ENCODE measurements around the gene UGT3A1. TPM values are rescaled to one million over a fixed set of nuclear protein-coding genes. Genes with fewer than 3 reads are reported as not detected.
"Not testable (repeated sequence)": the region's sequence is repeated elsewhere in the genome, so short reads cannot be mapped to it uniquely, and the experiment has no call there.

The UGT3A1 gene
- total RNA-seq, 4 donors from 2014 or later = 0.23 TPM; not detected in 3

- TF ChIP-seq POLR2A (IDR thresholded peaks at IDR 0.05) (no peak), CTCF (IDR thresholded peaks at IDR 0.05) (no peak)
- no peak overlapping the region for H3K4me3 ChIP-seq (ENCODE audit: low read depth, poor library complexity, severe bottlenecking)
- no peak for DNase-seq (ENCODE audit: low spot score in 2 of 2)
- intact Hi-C loops (cut with DNase I; ENCODE audit: low total_unique reads) = no loop called here
Measured at GRCh38 chr5:35979715-35980114, 11.5 kb downstream of the UGT3A1 start.

GRCh38 chr5:35976859-35977258 lies 14.3 kb downstream of the UGT3A1 start:
- intact Hi-C loops (cut with DNase I; ENCODE audit: low total_unique reads); DNase-seq (ENCODE audit: low spot score in 2 of 2); H3K4me3 ChIP-seq (ENCODE audit: low read depth, poor library complexity, severe bottlenecking): not testable (repeated sequence)
- 52 to 82% methylated on average over 3 of the region's 3 CpGs for WGBS, 2 donors

GRCh38 chr5:35974570-35974969 lies 16.6 kb downstream of the UGT3A1 start:
- H3K4me3 ChIP-seq (ENCODE audit: low read depth, poor library complexity, severe bottlenecking) = no peak overlapping the region
- no peak for TF ChIP-seq CTCF (IDR thresholded peaks at IDR 0.05)
- DNase-seq (ENCODE audit: low spot score in 2 of 2) = no peak
- 75 to 81% methylated on average over 4 of the region's 4 CpGs for WGBS, 2 donors
- intact Hi-C loops (cut with DNase I; ENCODE audit: low total_unique reads) = no loop called here

- intact Hi-C loops (cut with DNase I; ENCODE audit: low total_unique reads) = no loop called here
- TF ChIP-seq CTCF (IDR thresholded peaks at IDR 0.05) = no peak
- no peak for TF ChIP-seq POLR2A (IDR thresholded peaks at IDR 0.05)
- H3K4me3 ChIP-seq (ENCODE audit: low read depth, poor library complexity, severe bottlenecking) = no peak overlapping the region
- DNase-seq (ENCODE audit: low spot score in 2 of 2) = no peak
- WGBS, 2 donors = 70 to 72% methylated on average over 5 of the region's 5 CpGs
Measured at GRCh38 chr5:35971878-35972210, 19.3 kb downstream of the UGT3A1 start.

- no peak overlapping the region for H3K4me3 ChIP-seq (ENCODE audit: low read depth, poor library complexity, severe bottlenecking)
- intact Hi-C loops (cut with DNase I; ENCODE audit: low total_unique reads) = no loop called here
- no peak for DNase-seq (ENCODE audit: low spot score in 2 of 2)
- WGBS, 2 donors = 81 to 83% methylated on average over 4 of the region's 4 CpGs
- no peak for TF ChIP-seq POLR2A (IDR thresholded peaks at IDR 0.05)
- no peak for TF ChIP-seq CTCF (IDR thresholded peaks at IDR 0.05)
Measured at GRCh38 chr5:35971186-35971877, 19.9 kb downstream of the UGT3A1 start.

DNA sequence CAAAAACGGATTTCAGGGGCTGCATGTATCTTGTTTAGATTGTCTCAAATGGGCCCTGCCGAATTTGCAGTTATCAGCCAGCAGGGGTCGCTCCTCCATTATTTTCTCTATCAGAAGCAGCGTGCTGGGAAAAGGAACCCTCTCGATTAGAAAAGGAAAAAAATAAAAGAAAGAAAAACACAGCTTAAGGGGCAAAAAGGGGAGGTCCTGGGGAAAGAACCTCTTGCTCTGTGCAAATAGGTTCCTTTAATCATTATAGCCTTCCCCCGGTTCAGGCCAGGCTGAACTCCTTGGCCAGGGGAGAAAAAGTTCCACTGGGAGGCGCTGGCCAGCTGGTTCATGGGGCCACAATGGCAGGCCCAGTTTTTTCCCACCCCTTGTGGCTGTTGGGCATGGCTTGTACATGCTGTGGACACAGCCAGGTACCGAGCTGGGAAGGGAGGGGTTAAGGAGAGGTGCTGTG lies 27.8 kb downstream of the UGT3A1 start:
- WGBS, 2 donors = 59 to 70% methylated on average over 8 of the region's 8 CpGs
- TF ChIP-seq CTCF (IDR thresholded peaks at IDR 0.05) (no peak), POLR2A (IDR thresholded peaks at IDR 0.05) (no peak)

More for the DNA sequence above, 27.8 kb downstream of the UGT3A1 start:
- no peak for DNase-seq (ENCODE audit: low spot score in 2 of 2)
- intact Hi-C loops (cut with DNase I; ENCODE audit: low total_unique reads) = no loop called here
- H3K4me3 ChIP-seq (ENCODE audit: low read depth, poor library complexity, severe bottlenecking) = no peak overlapping the region

Measured in lower leg skin (tissue), 4 donors.